Stimulated activated CD4-positive, alpha-beta T cell treated with anti-CD3 and anti-CD28 coated beads, Interleukin-2, amount 100 ng/mL, for 48 hours (primary cell): Measurements from ENCODE around the gene MRTFA.
"Not testable (repeated sequence)": the region's sequence is repeated elsewhere in the genome, so short reads cannot be mapped to it uniquely, and the experiment has no call there.

ENCODE experiments used
- DNase-seq, 2 donors: peaks; one replicate each; pipeline ENCODE4 v3.0.0-alpha.2; 2020

MRTFA gene

GRCh38 chr22:40656651-40657050 is 20.1 kb upstream of the MRTFA start:
- DNase-seq: not testable (repeated sequence)

GRCh38 chr22:40655941-40656340 is 19.4 kb upstream of the MRTFA start:
- not testable (repeated sequence) for DNase-seq

- DNase-seq: no peak
Measured at GRCh38 chr22:40654522-40655167, 18.1 kb upstream of the MRTFA start.

- DNase-seq: no peak
Measured at GRCh38 chr22:40653361-40653760, 16.8 kb upstream of the MRTFA start.

GRCh38 chr22:40651563-40652501 is 15.3 kb upstream of the MRTFA start:
- DNase-seq: peak; percentile 79 to 80

DNA sequence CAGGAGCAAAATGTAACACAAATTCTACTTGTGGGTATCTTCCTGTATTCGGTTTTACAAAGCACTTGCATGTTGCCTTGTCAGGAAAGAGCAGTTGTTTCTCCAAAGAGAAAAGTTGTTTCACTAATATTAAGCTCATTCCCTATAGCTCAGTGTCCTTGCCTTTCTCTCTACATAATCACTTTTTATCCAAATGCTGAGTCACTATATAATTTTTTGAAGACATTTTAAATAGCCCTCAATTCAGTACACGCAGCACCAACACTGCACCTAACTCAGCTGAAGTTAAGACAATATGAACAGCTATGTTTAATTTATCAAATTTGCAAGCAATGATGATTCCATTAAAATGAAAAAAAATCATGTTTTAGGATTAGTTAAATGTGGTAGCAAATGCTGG is 14.5 kb upstream of the MRTFA start:
- DNase-seq: no peak

- DNase-seq: no peak
Measured at GRCh38 chr22:40648386-40648785, 11.9 kb upstream of the MRTFA start.

- DNase-seq: no peak
Measured at GRCh38 chr22:40645579-40646197, 9.2 kb upstream of the MRTFA start.

GRCh38 chr22:40642316-40642715 is 5.8 kb upstream of the MRTFA start:
- DNase-seq: no peak

GRCh38 chr22:40641269-40641668 is 4.8 kb upstream of the MRTFA start:
- no peak for DNase-seq

GRCh38 chr22:40638261-40638660 is 1.7 kb upstream of the MRTFA start:
- no peak for DNase-seq

DNA sequence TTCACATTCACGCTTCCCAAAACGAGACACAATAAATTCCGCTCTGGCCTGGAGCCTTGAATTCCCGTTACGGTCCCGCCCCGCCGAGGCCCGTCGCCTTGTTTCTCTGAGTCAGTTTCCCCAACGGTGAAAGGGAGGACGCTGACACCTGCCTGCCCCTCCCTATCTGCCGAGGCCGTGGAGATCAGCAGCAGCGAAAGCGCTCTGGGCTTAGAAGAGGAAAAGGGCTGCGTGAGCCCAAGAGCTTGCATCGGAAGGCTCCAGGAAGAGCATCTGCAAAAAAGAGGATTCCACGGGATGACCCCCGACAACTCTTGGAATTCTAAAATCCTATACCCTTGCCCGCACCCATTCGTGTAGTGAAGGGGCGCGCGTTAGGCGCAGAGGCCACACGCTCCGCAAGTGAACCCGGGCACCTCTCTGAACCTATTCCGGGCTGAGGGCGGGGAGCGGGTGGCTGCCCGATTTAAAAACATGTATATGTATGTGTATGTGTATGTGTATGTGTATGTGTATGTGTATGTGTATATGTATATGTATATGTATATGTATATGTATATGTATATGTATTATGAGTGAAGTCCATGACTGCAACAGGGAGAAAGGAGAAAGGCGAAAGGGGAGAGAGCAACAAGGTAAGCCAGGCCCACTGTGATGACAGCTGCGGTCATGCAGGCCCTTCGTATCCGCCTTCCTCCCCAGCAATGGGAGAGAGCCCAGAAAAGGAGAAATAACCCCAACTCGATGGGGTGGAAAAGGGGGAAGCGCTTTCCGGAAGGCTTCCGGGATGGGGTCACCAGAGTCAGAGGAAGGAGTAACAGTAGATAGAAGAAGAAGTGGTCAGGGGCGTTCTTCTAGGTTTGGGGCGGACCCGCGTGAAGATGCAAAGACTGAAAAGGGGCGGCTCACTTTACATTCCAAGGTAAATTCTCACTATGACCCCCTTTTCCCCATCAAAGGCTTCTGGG is 948 bp upstream of the MRTFA start:
- peak; percentile 53 to 61 for DNase-seq

- no peak for DNase-seq
Measured at GRCh38 chr22:40635940-40636379, 559 bp downstream of the MRTFA start.

GRCh38 chr22:40635043-40635939 is 1.2 kb downstream of the MRTFA start:
- no peak for DNase-seq

DNA sequence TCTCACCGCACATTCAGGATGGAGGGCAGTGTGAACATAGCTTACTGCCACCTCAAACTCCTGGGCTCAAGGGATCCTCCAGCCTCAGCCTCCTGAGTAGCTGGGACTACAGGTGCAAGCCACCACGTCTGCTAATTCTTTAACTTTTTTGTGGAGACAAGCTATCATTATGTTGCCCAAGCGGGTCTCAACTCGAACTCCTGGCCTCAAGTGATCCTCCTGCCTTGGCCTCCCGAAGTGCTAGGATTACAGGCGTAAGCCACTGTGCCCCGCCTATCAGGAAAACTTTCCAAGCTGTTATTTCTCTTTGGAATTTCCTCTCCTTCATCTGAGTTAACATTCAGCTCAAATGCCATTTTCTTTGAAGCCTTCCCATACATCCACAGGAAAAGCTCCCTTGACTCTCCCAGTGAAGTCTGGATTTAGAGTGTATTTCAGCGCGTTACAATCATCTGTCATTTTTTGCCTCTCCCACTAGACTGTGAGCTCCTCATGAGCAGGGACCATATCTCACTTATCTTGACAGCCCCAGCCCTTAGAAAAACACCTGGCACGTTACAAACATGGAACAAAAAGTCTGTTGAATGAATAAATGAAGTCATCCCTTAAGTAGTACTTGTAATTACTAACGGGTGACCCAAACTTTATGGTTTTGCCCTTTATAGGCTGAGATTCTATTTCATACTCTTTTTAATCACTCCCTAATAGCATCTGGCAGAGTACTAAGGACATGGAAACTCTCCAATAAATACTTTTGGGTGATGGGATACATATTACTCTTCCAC is 2.2 kb downstream of the MRTFA start:
- DNase-seq: no peak

DNA sequence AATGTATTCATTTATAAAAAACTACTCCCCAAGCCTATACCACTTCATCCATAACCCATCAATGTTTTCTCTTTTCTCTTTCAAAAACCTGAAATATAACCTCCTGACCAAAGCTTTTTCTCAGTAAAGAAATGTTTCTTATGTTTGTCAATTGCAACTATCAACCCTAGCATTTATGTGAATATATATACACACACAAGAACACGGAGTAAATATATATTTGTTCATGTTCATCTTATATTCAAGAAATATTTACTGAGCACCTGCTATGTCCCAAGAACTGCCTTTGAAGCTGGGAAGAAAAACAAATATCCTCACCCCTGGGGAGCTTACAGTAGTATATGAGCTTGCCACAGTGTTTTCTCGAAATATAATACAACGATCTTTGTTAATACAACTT is 3.5 kb downstream of the MRTFA start:
- no peak for DNase-seq

GRCh38 chr22:40631925-40632324 is 4.6 kb downstream of the MRTFA start:
- no peak for DNase-seq

- no peak for DNase-seq
Measured at GRCh38 chr22:40628354-40629042, 8.0 kb downstream of the MRTFA start.

DNA sequence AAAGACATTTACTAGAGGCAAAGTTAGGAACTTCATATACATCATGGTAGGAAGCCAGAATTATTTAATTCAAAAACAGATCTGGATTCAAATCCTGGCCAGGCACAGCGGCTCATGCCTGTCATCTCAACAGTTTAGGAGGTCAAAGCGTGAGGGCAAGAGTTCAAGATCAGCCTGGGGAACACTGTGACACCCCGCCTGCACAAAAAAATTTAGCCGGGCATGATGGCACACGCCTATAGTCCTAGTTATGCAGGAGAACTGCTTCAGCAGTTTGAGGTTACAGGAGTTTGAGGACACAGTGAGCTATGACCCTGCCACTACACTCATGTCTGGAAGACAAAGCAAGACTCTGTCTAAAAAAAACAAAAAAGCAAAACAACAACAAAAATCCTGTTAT is 8.9 kb downstream of the MRTFA start:
- no peak for DNase-seq

DNA sequence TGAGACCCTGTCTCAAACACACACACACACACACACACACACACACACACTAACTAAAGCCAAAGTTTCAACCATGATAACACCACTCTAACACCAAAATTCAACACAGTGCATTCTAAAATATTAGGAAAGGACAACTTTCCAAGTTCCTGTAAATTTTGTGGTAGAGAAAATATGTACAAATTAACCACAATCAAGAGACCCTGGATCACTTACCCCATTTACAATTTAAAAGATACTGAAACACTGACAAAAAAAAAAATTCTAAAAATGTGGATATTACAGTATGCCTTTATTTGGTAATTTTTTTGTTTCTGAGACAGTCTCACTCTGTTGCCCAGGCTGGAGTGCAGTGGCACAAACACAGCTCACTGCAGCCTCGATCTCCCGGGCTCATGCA is 9.7 kb downstream of the MRTFA start:
- no peak for DNase-seq
